ENCODE measurements around the gene PCNX1.

Gene PCNX1

DNA sequence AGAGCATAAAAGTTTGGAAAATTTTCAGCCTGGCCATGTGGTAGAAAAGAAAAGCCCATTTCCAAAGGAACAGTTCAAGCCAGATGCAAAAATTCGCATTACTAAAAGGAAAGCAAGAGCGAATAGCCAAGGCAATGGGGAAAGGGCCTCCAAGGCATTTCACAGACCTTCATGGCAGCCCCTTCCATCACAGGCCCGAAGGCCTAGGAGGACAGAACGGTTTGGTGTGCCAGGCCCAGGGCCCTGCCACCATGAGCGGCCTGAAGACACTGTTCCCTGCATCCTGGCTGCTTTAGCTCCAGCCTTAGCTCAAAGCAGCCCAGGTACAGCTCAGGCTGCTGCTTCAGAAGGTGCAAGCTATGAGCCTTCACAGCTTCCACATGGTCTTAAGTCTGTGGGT, 243.5 kb downstream of the PCNX1 start:
- no peak for DNase-seq (ENCODE audit: low read depth in 2 of 2)

DNA sequence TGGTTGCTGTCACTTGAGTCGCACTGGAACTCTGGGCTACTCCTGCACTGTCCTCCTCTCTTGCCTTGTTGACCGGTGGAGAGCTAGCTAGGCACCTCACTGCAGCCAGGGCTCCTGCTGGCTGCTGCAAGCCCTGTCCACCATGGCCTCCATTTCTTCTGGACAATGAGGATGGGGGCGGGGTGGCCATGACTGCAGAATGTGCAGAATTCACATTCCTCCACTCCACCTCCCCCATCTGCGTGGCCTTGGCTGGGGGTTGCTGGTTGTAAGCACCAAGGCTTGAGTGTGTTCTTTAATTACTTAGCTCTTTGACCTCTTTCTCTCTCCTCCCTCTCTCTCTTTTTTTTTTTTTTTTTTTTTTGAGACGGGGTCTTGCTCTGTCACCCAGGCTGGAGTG, 248.5 kb downstream of the PCNX1 start:
- DNase-seq (ENCODE audit: low read depth in 2 of 2) = no peak

DNA sequence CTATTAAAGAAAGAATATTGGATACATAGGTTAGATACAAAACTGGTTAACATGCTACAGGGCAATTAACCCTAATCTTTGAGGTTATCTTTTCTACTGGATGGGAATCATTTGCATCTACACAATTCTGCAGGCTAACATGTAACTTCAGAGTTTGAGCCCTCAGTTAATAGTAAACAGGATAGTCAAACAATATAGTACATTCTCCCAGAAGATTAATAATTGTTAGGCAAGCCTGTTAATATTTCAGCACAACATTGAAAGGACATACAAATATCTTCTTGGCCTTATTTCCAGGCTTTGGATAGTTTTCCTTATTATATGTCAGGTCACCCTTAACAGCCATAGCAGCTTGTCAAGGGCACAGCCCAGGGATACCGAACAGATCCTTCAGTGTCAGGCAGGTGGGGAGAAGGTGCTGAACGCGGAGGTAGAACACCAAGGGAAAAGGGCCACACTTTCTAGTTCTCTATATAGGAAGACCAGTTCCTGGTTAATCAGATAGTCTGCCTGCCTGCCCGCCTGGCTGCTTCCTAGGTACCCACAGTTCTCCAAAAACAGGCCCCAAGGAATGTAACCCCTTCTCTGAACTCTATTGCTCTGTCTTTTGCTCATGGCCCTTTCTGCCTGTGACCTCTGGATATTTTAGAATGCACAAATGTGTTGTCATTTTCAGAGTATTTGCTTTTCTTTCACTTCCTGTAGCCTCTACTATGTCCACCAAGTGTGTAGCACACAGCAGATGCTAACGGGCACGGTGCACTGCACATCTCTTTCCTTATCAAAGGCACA, 256.0 kb downstream of the PCNX1 start:
- no peak for DNase-seq (ENCODE audit: low read depth in 2 of 2)

DNA sequence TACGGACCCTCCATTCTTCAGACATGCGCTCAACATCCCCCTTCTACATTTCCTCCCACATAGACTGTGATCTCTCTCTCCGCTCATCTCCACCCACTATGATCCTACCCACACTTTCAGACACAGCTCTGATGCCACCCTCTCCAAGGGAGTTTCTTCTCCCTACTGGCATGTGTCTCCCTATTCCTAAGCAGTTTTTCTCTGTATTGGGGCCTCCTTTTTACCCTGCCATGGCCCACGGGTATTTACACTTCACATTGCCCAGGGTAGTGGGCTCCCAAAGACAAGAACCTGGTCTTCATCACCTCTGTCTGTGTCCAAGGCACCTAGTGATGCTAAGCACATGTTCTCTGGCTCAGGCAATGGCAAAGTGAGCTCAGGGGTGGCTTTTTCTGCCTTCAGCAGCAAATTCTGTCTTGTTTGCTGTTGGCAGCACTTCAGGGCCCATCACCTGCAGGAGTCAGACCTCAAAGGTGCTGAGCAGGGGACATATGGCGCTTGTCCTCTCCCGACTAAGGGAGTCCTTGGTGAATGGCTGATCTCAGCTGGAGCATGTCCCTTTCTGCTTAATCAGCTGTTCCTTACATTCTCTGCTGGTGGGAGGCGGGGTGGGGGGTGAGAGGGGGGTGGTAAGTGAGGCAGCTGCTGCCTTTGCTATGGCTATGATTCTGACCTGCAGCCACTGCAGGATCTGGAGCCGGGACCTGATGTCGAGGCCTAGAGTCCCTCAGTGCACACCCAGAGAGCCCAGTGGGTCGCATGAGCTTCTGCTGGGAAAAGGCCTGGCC, 256.8 kb downstream of the PCNX1 start:
- DNase-seq (ENCODE audit: low read depth in 2 of 2) = no peak
